GM23338 (cell line): ENCODE results near the gene MYO18A.

Experiments used
- CREB1 ChIP-seq: fragments of 250-450 bp; sonication (Bioruptor Pico); IDR thresholded peaks from 2 replicates; pipeline ENCODE4 v1.5.0; 2020; ENCODE audit warnings: low read depth, mild to moderate bottlenecking, moderate library complexity
- EZH2 ChIP-seq: fragments of 200-600 bp; sonication (generic); IDR thresholded peaks from one replicate; pipeline ENCODE4 v1.8.0; 2017; ENCODE audit warnings: antibody characterized with exemption, mild to moderate bottlenecking, low read depth; ENCODE audit not compliant: unreplicated experiment
- EZH2phosphoT487 ChIP-seq: fragments of 200-600 bp; sonication (generic); IDR thresholded peaks from one replicate; pipeline ENCODE4 v1.8.1; 2018; ENCODE audit warnings: antibody characterized with exemption; ENCODE audit not compliant: unreplicated experiment
- POLR2AphosphoS5 ChIP-seq: IDR thresholded peaks from 2 replicates; pipeline ENCODE4 v1.6.1; 2016; ENCODE audit warnings: antibody characterized with exemption, low read depth
- TF ChIP-seq, protein P1 (sequence below), 2 experiments: fragments of 200-600 bp in 1 of 2; sonication (generic) in 1 of 2; conservative IDR thresholded peaks; 2 replicates each; pipeline versions ENCODE4 v1.5.1 to v1.6.1; 2016 to 2017; ENCODE audit warnings: antibody characterized with exemption in 2 of 2, low read depth in 2 of 2, mild to moderate bottlenecking in 2 of 2, moderate library complexity in 1 of 2
- TF ChIP-seq, protein P2 (sequence below): IDR thresholded peaks from one replicate; pipeline ENCODE4 v1.6.1; 2018; ENCODE audit warnings: antibody characterized with exemption; ENCODE audit not compliant: unreplicated experiment
- TF ChIP-seq, protein P3 (sequence below): fragments of 250-450 bp; sonication (Bioruptor Pico); IDR thresholded peaks from 2 replicates; pipeline ENCODE4 v1.5.0; 2020; ENCODE audit warnings: mild to moderate bottlenecking, moderate library complexity

DNA sequence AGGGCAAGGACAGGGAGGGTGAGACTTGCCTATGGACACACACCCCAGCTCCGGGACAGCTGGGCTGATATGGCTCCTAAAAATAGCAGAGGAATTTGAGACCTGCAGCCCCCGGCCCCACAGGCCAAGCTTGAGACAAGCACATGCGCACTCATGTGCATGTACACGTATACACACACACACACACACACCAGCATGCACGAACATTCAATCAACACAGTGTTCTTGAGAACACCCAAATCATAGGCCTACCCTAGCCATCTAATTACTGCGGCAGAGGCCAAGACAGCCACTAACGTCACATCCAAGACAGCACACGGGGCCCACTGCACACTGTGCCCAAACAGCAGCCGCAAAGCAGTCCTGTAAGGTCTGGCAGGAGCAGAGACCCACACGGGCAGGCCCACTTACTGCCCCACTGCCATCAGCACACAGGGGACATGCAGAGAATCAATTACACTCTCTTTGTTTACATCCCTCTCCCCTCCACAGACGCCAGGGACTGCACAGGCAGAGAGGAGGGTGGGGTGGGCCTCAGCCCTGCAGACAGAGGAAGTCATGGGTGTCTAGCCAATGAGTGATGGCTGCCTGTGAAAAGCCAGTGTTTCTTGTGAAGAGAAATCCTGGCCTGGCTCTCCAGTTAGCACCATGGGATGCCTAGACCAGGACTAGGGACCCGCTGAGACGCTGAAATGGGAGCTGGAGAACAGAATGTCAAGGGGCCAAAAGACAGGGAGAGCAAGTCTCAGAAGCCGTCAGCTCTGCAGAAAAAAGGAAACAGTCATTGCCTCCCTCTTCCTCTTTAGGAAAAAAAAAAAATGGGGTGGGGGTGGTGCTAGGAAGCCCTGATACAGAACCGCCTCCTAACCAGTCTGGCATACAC is 39.3 kb downstream of the MYO18A start:
- TF ChIP-seq, protein P1, sequence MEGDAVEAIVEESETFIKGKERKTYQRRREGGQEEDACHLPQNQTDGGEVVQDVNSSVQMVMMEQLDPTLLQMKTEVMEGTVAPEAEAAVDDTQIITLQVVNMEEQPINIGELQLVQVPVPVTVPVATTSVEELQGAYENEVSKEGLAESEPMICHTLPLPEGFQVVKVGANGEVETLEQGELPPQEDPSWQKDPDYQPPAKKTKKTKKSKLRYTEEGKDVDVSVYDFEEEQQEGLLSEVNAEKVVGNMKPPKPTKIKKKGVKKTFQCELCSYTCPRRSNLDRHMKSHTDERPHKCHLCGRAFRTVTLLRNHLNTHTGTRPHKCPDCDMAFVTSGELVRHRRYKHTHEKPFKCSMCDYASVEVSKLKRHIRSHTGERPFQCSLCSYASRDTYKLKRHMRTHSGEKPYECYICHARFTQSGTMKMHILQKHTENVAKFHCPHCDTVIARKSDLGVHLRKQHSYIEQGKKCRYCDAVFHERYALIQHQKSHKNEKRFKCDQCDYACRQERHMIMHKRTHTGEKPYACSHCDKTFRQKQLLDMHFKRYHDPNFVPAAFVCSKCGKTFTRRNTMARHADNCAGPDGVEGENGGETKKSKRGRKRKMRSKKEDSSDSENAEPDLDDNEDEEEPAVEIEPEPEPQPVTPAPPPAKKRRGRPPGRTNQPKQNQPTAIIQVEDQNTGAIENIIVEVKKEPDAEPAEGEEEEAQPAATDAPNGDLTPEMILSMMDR (conservative IDR thresholded peaks at IDR 0.05; ENCODE audit: low read depth in 2 of 2), result no peak
- TF ChIP-seq, protein P2, sequence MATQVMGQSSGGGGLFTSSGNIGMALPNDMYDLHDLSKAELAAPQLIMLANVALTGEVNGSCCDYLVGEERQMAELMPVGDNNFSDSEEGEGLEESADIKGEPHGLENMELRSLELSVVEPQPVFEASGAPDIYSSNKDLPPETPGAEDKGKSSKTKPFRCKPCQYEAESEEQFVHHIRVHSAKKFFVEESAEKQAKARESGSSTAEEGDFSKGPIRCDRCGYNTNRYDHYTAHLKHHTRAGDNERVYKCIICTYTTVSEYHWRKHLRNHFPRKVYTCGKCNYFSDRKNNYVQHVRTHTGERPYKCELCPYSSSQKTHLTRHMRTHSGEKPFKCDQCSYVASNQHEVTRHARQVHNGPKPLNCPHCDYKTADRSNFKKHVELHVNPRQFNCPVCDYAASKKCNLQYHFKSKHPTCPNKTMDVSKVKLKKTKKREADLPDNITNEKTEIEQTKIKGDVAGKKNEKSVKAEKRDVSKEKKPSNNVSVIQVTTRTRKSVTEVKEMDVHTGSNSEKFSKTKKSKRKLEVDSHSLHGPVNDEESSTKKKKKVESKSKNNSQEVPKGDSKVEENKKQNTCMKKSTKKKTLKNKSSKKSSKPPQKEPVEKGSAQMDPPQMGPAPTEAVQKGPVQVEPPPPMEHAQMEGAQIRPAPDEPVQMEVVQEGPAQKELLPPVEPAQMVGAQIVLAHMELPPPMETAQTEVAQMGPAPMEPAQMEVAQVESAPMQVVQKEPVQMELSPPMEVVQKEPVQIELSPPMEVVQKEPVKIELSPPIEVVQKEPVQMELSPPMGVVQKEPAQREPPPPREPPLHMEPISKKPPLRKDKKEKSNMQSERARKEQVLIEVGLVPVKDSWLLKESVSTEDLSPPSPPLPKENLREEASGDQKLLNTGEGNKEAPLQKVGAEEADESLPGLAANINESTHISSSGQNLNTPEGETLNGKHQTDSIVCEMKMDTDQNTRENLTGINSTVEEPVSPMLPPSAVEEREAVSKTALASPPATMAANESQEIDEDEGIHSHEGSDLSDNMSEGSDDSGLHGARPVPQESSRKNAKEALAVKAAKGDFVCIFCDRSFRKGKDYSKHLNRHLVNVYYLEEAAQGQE, result no peak
- TF ChIP-seq EZH2, result no peak
- TF ChIP-seq POLR2AphosphoS5, result no peak
- TF ChIP-seq EZH2phosphoT487, result no peak
- no peak for TF ChIP-seq CREB1 (CRISPR knock-in tag)
- TF ChIP-seq, protein P3, sequence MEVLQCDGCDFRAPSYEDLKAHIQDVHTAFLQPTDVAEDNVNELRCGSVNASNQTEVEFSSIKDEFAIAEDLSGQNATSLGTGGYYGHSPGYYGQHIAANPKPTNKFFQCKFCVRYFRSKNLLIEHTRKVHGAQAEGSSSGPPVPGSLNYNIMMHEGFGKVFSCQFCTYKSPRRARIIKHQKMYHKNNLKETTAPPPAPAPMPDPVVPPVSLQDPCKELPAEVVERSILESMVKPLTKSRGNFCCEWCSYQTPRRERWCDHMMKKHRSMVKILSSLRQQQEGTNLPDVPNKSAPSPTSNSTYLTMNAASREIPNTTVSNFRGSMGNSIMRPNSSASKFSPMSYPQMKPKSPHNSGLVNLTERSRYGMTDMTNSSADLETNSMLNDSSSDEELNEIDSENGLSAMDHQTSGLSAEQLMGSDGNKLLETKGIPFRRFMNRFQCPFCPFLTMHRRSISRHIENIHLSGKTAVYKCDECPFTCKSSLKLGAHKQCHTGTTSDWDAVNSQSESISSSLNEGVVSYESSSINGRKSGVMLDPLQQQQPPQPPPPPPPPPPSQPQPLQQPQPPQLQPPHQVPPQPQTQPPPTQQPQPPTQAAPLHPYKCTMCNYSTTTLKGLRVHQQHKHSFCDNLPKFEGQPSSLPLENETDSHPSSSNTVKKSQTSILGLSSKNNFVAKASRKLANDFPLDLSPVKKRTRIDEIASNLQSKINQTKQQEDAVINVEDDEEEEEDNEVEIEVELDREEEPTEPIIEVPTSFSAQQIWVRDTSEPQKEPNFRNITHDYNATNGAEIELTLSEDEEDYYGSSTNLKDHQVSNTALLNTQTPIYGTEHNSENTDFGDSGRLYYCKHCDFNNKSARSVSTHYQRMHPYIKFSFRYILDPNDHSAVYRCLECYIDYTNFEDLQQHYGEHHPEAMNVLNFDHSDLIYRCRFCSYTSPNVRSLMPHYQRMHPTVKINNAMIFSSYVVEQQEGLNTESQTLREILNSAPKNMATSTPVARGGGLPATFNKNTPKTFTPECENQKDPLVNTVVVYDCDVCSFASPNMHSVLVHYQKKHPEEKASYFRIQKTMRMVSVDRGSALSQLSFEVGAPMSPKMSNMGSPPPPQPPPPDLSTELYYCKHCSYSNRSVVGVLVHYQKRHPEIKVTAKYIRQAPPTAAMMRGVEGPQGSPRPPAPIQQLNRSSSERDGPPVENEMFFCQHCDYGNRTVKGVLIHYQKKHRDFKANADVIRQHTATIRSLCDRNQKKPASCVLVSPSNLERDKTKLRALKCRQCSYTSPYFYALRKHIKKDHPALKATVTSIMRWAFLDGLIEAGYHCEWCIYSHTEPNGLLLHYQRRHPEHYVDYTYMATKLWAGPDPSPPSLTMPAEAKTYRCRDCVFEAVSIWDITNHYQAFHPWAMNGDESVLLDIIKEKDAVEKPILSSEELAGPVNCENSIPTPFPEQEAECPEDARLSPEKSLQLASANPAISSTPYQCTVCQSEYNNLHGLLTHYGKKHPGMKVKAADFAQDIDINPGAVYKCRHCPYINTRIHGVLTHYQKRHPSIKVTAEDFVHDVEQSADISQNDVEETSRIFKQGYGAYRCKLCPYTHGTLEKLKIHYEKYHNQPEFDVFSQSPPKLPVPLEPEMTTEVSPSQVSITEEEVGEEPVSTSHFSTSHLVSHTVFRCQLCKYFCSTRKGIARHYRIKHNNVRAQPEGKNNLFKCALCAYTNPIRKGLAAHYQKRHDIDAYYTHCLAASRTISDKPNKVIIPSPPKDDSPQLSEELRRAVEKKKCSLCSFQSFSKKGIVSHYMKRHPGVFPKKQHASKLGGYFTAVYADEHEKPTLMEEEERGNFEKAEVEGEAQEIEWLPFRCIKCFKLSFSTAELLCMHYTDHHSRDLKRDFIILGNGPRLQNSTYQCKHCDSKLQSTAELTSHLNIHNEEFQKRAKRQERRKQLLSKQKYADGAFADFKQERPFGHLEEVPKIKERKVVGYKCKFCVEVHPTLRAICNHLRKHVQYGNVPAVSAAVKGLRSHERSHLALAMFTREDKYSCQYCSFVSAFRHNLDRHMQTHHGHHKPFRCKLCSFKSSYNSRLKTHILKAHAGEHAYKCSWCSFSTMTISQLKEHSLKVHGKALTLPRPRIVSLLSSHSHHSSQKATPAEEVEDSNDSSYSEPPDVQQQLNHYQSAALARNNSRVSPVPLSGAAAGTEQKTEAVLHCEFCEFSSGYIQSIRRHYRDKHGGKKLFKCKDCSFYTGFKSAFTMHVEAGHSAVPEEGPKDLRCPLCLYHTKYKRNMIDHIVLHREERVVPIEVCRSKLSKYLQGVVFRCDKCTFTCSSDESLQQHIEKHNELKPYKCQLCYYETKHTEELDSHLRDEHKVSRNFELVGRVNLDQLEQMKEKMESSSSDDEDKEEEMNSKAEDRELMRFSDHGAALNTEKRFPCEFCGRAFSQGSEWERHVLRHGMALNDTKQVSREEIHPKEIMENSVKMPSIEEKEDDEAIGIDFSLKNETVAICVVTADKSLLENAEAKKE (CRISPR knock-in tag), result no peak
